Left lobe of liver (tissue), 2 donors: ENCODE measurements around the gene LRCH3. TPM values are rescaled to one million over a fixed set of nuclear protein-coding genes. Genes with fewer than 3 reads are reported as not detected.
"Not testable (repeated sequence)": the region's sequence is repeated elsewhere in the genome, so short reads cannot be mapped to it uniquely, and the experiment has no call there.

Experiments
- ATAC-seq: fragments of 200-7000 bp; cut with Tn5 transposase; one replicate; pipeline ENCODE4 v1.9.1; 2020; ENCODE audit warnings: mild to moderate bottlenecking, moderate library complexity
- DNase-seq: peaks from one replicate; pipeline ENCODE4 v3.0.0-alpha.2; 2020; ENCODE audit warnings: low spot score
- total RNA-seq: library from RNA; stranded (reverse); gene quantifications from one replicate; pipeline ENCODE4 v1.2.1, GENCODE V29; 2021
- donor health status: DM: no; HTN: no; CAD: no; lungs with moderate emphysema.
- donor health status: DM: no; HTN: yes; CAD: no.

The LRCH3 gene
- total RNA-seq, 1 donor from 2014 or later: 19.2 TPM

DNA sequence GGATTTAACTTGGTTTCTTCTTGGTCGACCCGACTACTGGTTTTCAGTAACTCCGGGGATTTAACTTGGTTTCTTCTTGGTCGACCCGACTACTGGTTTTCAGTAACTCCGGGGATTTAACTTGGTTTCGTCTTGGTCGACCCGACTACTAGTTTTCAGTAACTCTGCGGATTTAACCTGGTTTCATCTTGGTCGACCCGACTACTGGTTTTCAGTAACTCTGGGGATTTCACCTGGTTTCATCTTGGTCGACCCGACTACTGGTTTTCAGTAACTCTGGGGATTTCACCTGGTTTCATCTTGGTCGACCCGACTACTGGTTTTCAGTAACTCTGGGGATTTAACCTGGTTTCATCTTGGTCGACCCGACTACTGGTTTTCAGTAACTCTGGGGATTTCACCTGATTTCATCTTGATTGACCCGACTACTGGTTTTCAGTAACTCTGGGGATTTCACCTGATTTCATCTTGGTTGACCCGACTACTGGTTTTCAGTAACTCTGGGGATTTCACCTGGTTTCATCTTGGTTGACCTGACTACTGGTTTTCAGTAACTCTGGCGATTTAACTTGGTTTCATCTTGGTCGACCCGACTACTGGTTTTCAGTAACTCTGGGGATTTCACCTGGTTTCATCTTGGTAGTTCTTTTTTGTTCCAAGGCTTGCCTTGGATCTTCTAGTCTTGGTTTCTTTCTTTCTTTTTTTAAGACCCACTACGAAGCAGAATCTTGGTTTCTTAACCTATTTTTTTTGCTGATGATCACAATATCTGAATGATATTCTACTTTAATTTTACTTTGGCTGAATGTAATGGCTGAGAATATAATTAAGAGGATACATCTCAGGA is 130.6 kb downstream of the LRCH3 start:
- not testable (repeated sequence) for ATAC-seq, DNase-seq

DNA sequence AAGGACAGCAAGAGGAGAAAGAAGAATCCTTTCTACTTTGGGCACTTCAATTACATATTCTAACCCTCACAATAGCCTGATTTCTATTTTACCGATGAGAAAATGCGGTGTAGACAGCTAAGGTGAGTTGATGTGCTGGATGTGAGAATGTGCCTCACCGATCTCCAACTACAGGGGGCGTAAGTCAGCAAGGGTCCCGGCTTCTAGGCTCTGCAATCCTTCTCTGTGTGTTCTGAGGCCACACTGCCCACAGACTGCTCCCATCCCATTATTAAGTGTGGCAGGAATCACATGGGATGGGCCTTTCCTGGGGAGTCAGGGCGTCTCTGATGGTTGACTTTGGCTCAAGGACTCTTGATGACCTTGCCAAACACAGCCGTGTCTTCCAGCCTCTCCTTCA is 135.4 kb downstream of the LRCH3 start:
- ATAC-seq: no peak
- DNase-seq: no peak

DNA sequence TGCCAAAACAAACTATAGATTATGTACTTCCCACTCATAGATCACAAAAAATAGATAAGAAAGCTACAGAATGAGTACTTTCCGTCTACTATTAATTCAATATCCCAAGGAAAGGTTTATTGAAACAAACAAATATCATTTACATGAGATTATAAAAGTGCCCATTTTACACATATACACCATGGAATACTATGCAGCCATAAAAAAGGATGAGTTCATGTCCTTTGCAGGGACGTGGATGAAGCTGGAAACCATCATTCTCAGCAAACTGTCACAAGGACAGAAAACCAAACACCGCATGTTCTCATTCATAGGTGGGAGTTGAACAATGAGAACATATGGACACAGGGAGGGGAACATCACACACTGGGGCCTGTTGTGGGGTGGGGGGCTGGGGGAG is 136.5 kb downstream of the LRCH3 start:
- ATAC-seq, DNase-seq: not testable (repeated sequence)

DNA sequence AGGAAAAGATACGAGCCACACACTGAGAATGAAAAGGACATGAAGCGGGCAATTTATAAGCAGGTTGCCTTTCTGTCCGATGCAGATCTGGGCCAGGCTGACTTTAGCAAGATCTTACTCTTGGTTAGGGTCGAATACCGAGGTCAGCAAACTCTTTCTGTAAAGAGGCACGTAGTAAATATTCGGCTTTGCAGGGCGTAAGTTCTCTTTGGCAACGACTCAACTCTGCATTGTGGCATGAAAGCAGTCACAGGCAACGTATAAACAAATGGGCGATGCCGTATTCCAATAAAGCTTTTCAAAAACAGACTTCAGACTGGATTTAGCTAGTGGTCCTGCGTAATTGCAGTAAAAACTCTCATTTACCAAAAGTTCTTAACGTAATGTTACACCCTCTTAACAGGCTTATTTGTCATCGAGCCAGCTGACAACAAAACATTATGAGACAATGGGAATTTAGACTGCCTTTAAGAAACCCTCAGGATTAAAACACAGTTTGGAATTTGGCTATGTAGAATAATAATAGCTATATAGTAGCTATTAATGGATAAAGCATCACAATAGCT is 145.8 kb downstream of the LRCH3 start:
- no peak for ATAC-seq

More for the DNA sequence above, 145.8 kb downstream of the LRCH3 start:
- no peak for DNase-seq

Other genes starting within 250 kb of the LRCH3 start
- gene BDH1, start 235.3 kb upstream of the LRCH3 start, total RNA-seq: 279 TPM
- 7.5 TPM for gene RUBCN, start 54.4 kb upstream of the LRCH3 start, total RNA-seq
- 17.1 TPM for gene FYTTD1, start 41.4 kb upstream of the LRCH3 start, total RNA-seq
- 232 TPM for gene RPL35A, start 158.9 kb downstream of the LRCH3 start, total RNA-seq
- gene LMLN, start 169.0 kb downstream of the LRCH3 start, total RNA-seq: 2.7 TPM